Lung (tissue), 12 donors: ENCODE results near the gene ST8SIA1. TPM values are rescaled to one million over a fixed set of nuclear protein-coding genes. Genes with fewer than 3 reads are reported as not detected.

Experiments
- ATAC-seq: fragments of 200-7000 bp; cut with Tn5 transposase; one replicate; pipeline ENCODE4 v1.9.1; 2020; ENCODE audit warnings: moderate number of reproducible peaks; ENCODE audit not compliant: insufficient read depth, low FRiP score
- DNase-seq, 3 donors: peaks; one replicate each; pipeline ENCODE4 v3.0.0-alpha.2; 2013 to 2017
- H3K27ac ChIP-seq, 2 donors: one replicate each; pipeline ENCODE4 v1.5.1; 2013; ENCODE audit warnings: mild to moderate bottlenecking in 2 of 2, moderate library complexity in 2 of 2, control low read depth in 1 of 2, inconsistent platforms in 1 of 2, low read depth in 1 of 2, low read length in 1 of 2
- H3K27me3 ChIP-seq, 3 donors: one replicate each; pipeline ENCODE4 v1.5.1; 2013; ENCODE audit warnings: low read length in 2 of 3; ENCODE audit not compliant: control insufficient read depth in 3 of 3, insufficient read depth in 3 of 3
- H3K36me3 ChIP-seq, 4 donors: one replicate each; pipeline ENCODE4 v1.5.1; 2013; ENCODE audit warnings: low read length in 4 of 4, mild to moderate bottlenecking in 1 of 4, moderate library complexity in 1 of 4; ENCODE audit not compliant: control insufficient read depth in 4 of 4, insufficient read depth in 4 of 4
- H3K4me1 ChIP-seq, 5 donors: one replicate each; pipeline ENCODE4 v1.5.1; 2013; ENCODE audit warnings: low read length in 5 of 5, mild to moderate bottlenecking in 2 of 5, moderate library complexity in 1 of 5; ENCODE audit not compliant: control insufficient read depth in 5 of 5, insufficient read depth in 5 of 5
- H3K4me3 ChIP-seq: one replicate; pipeline ENCODE4 v1.5.1; 2013; ENCODE audit warnings: mild to moderate bottlenecking, control low read depth, moderate library complexity
- H3K9ac ChIP-seq, 2 donors: one replicate each; pipeline ENCODE4 v1.5.1; 2013; ENCODE audit warnings: low read length in 2 of 2, control low read depth in 1 of 2; ENCODE audit not compliant: insufficient read depth in 1 of 2
- H3K9me3 ChIP-seq, 4 donors: one replicate each; pipeline ENCODE4 v1.5.1; 2013; ENCODE audit warnings: low read length in 3 of 4, mild to moderate bottlenecking in 1 of 4, moderate library complexity in 1 of 4; ENCODE audit not compliant: control insufficient read depth in 4 of 4, insufficient read depth in 3 of 4
- CTCF ChIP-seq: IDR thresholded peaks from 2 replicates; pipeline ENCODE4 v1.5.1; 2012; ENCODE audit warnings: mild to moderate bottlenecking; ENCODE audit errors: control extremely low read depth, extremely low read depth
- WGBS, 2 donors: extraction: QIAGEN DNeasy Blood & Tissue Kit; methylation state at CpG; one replicate each; pipeline ENCODE4 v1.1.7; 2013; 5-methylcytosine and 5-hydroxymethylcytosine counted together
- polyA plus RNA-seq, 2 donors: library from polyadenylated mRNA; stranded (reverse); fragments of 200-250 nt; gene quantifications; one replicate each; pipeline ENCODE4 v1.2.1, GENCODE V29; 2013
- total RNA-seq, 2 donors: library from RNA; depleted of rRNA in 1 of 2; stranded (reverse); fragments of >200 nt in 1 of 2; gene quantifications; one replicate each; pipeline ENCODE4 v1.2.1, GENCODE V29; 2014 to 2021
- donor health status: control.
- donor health status: control.
- donor health status: Bipolar disorder and iron deficiency.
- donor health status: healthy.
- donor health status: DM: yes; HTN: yes; CAD: no.

Gene ST8SIA1
- total and polyA plus RNA-seq, 4 donors, result 1.2 to 20.9 (median 3.5) TPM

GRCh38 chr12:22287776-22288621, 46.5 kb downstream of the ST8SIA1 start:
- 21 to 25% methylated on average over 11 of the region's 11 CpGs for WGBS, 2 donors
- TF ChIP-seq CTCF, result no peak
- Histone ChIP-seq H3K9ac (no peak overlapping the region), H3K4me1 (peaks cover 0 to 13% (median 3%) of the 10 kb centered on the region in 5 donors), H3K9me3 (peaks cover 0 to 2% (median 0%) of the 10 kb centered on the region in 4 donors), H3K4me3 (no peak overlapping the region), H3K36me3 (no peaks in the 10 kb centered on the region), H3K27ac (no peak overlapping the region), H3K27me3 (no peaks in the 10 kb centered on the region)
- peak; percentile 28 for ATAC-seq
- DNase-seq, result no peak

DNA sequence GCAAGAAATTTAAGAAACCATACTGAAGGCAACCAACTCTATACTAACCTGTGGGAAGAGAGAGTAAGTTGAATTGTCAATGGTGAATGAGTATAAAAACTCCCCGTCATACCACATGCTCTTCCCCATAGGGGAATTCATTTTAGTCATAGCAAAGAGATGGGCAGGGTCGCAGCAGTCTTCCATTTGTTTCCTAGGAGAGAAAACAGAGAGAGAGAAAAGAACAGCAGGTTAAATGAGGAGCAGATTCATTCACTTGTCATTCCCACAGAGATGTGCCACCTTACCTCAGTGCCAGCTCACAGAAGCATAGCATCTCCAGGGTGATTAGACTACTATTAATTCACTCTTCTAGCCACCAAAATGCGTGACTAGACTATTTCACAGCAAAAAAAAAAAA, 47.4 kb downstream of the ST8SIA1 start:
- 88 to 96% methylated on average over 3 of the region's 3 CpGs for WGBS, 2 donors

GRCh38 chr12:22286569-22286968, 47.9 kb downstream of the ST8SIA1 start:
- Histone ChIP-seq H3K4me3 (no peak overlapping the region), H3K36me3 (no peaks in the 10 kb centered on the region), H3K9ac (no peak overlapping the region), H3K4me1 (peaks cover 0 to 21% (median 3%) of the 10 kb centered on the region in 5 donors), H3K9me3 (peaks cover 0 to 2% (median 0%) of the 10 kb centered on the region in 4 donors), H3K27me3 (no peaks in the 10 kb centered on the region), H3K27ac (no peak overlapping the region)
- no peak for ATAC-seq
- no peak for TF ChIP-seq CTCF
- no peak for DNase-seq

More for the DNA sequence above, 47.4 kb downstream of the ST8SIA1 start:
- Histone ChIP-seq H3K27ac (no peak overlapping the region), H3K4me1 (peaks cover 0 to 19% (median 3%) of the 10 kb centered on the region in 5 donors), H3K36me3 (no peaks in the 10 kb centered on the region), H3K9ac (no peak overlapping the region), H3K9me3 (peaks cover 0 to 2% (median 0%) of the 10 kb centered on the region in 4 donors), H3K4me3 (no peak overlapping the region), H3K27me3 (no peaks in the 10 kb centered on the region)
- no peak for TF ChIP-seq CTCF
- DNase-seq, result no peak
- ATAC-seq, result no peak
